ENCODE measurements around the gene APH1B.

The APH1B gene

GRCh38 chr15:63254991-63255390 is 22.4 kb upstream of the APH1B start:
- DNase-seq: no peak

- no peak for DNase-seq
Observed at GRCh38 chr15:63255489-63255990, 21.9 kb upstream of the APH1B start.

- DNase-seq: no peak
Observed at GRCh38 chr15:63256433-63257274, 20.8 kb upstream of the APH1B start.

GRCh38 chr15:63258658-63259057 is 18.7 kb upstream of the APH1B start:
- no peak for DNase-seq

- DNase-seq: no peak
Observed at GRCh38 chr15:63260791-63261190, 16.6 kb upstream of the APH1B start.

- no peak for DNase-seq
Observed at GRCh38 chr15:63261311-63261710, 16.1 kb upstream of the APH1B start.

- DNase-seq: no peak
Observed at GRCh38 chr15:63263519-63263918, 13.9 kb upstream of the APH1B start.

- no peak for DNase-seq
Observed at GRCh38 chr15:63264688-63265293, 12.6 kb upstream of the APH1B start.

GRCh38 chr15:63274427-63274826 is 3.0 kb upstream of the APH1B start:
- DNase-seq: peak; percentile 20

GRCh38 chr15:63276342-63277037 is 915 bp upstream of the APH1B start:
- no peak for DNase-seq

- DNase-seq: no peak
Observed at GRCh38 chr15:63277893-63278456, 570 bp downstream of the APH1B start.

GRCh38 chr15:63283126-63283525 is 5.7 kb downstream of the APH1B start:
- peak; percentile 14 for DNase-seq

GRCh38 chr15:63284335-63284734 is 6.9 kb downstream of the APH1B start:
- DNase-seq: no peak

GRCh38 chr15:63287109-63287508 is 9.7 kb downstream of the APH1B start:
- DNase-seq: no peak

- DNase-seq: no peak
Observed at GRCh38 chr15:63288342-63288741, 10.9 kb downstream of the APH1B start.

GRCh38 chr15:63288778-63289378 is 11.5 kb downstream of the APH1B start:
- peak; percentile 58 for DNase-seq

- DNase-seq: no peak
Observed at GRCh38 chr15:63291507-63291906, 14.1 kb downstream of the APH1B start.

GRCh38 chr15:63292241-63292640 is 14.8 kb downstream of the APH1B start:
- DNase-seq: no peak

- no peak for DNase-seq
Observed at GRCh38 chr15:63292771-63293170, 15.4 kb downstream of the APH1B start.

- DNase-seq: no peak
Observed at GRCh38 chr15:63294359-63294758, 17.0 kb downstream of the APH1B start.

- DNase-seq: no peak
Observed at GRCh38 chr15:63295341-63295740, 17.9 kb downstream of the APH1B start.

- no peak for DNase-seq
Observed at GRCh38 chr15:63296195-63296594, 18.8 kb downstream of the APH1B start.
